ENCODE results near the gene TAS1R2. TPM values are rescaled to one million over a fixed set of nuclear protein-coding genes. Genes with fewer than 3 reads are reported as not detected.

The TAS1R2 gene
- polyA plus RNA-seq, 3 donors: not detected

- DNase-seq (ENCODE audit: low read depth in 3 of 3, low spot score in 2 of 3): no peak
These were observed 55.6 kb downstream of the TAS1R2 start for GRCh38 chr1:18803851-18804250.

GRCh38 chr1:18803151-18803791, 56.2 kb downstream of the TAS1R2 start:
- DNase-seq (ENCODE audit: low read depth in 3 of 3, low spot score in 2 of 3): no peak

- no peak for DNase-seq (ENCODE audit: low read depth in 3 of 3, low spot score in 2 of 3)
These were observed 57.2 kb downstream of the TAS1R2 start for GRCh38 chr1:18802231-18802630.

- DNase-seq (ENCODE audit: low read depth in 3 of 3, low spot score in 2 of 3): no peak
These were observed 59.2 kb downstream of the TAS1R2 start for GRCh38 chr1:18800258-18800657.

GRCh38 chr1:18799454-18799853, 60.0 kb downstream of the TAS1R2 start:
- DNase-seq (ENCODE audit: low read depth in 3 of 3, low spot score in 2 of 3): no peak

GRCh38 chr1:18798946-18799345, 60.5 kb downstream of the TAS1R2 start:
- no peak for DNase-seq (ENCODE audit: low read depth in 3 of 3, low spot score in 2 of 3)

GRCh38 chr1:18798533-18798932, 60.9 kb downstream of the TAS1R2 start:
- DNase-seq (ENCODE audit: low read depth in 3 of 3, low spot score in 2 of 3): no peak

- DNase-seq (ENCODE audit: low read depth in 3 of 3, low spot score in 2 of 3): no peak
These were observed 62.5 kb downstream of the TAS1R2 start for GRCh38 chr1:18796950-18797349.

GRCh38 chr1:18795002-18795689, 64.3 kb downstream of the TAS1R2 start:
- no peak for DNase-seq (ENCODE audit: low read depth in 3 of 3, low spot score in 2 of 3)

GRCh38 chr1:18794561-18794960, 64.9 kb downstream of the TAS1R2 start:
- no peak for DNase-seq (ENCODE audit: low read depth in 3 of 3, low spot score in 2 of 3)

GRCh38 chr1:18794051-18794450, 65.4 kb downstream of the TAS1R2 start:
- DNase-seq (ENCODE audit: low read depth in 3 of 3, low spot score in 2 of 3): no peak

- no peak for DNase-seq (ENCODE audit: low read depth in 3 of 3, low spot score in 2 of 3)
These were observed 66.3 kb downstream of the TAS1R2 start for GRCh38 chr1:18793164-18793563.

- DNase-seq (ENCODE audit: low read depth in 3 of 3, low spot score in 2 of 3): no peak
These were observed 66.7 kb downstream of the TAS1R2 start for GRCh38 chr1:18792747-18793146.

Other genes starting within 250 kb of the TAS1R2 start
- not detected for gene PAX7, start 228.8 kb downstream of the TAS1R2 start, polyA plus RNA-seq (ENCODE audit: insufficient read length in 3 of 3)
- gene ALDH4A1, start 42.9 kb upstream of the TAS1R2 start, polyA plus RNA-seq (ENCODE audit: insufficient read length in 3 of 3): 10 to 100 TPM; 61.3 to 85.2 (median 64.7) TPM
- gene IFFO2, start 97.0 kb upstream of the TAS1R2 start, polyA plus RNA-seq (ENCODE audit: insufficient read length in 3 of 3): 10 to 100 TPM; 26.0 to 27.7 (median 27.4) TPM

Measured in right renal cortex interstitium (tissue), 3 donors.